Measurements from ENCODE around the gene HAP1. TPM values are rescaled to one million over a fixed set of nuclear protein-coding genes. Genes with fewer than 3 reads are reported as not detected.

HAP1 gene
- total RNA-seq, 4 donors from 2014 or later = 2.2 TPM; not detected in 3

- H3K27me3 ChIP-seq = peaks cover 11 to 12% of the 10 kb centered on the region in 2 donors
- no peak for DNase-seq
- no peak overlapping the region for H3K27ac ChIP-seq
- H3K9me3 ChIP-seq = no peaks in the 10 kb centered on the region
- H3K4me1 ChIP-seq = peaks cover 0 to 7% of the 10 kb centered on the region in 2 donors
- no peak for TF ChIP-seq POLR2A (IDR thresholded peaks at IDR 0.05)
- TF ChIP-seq CTCF (IDR thresholded peaks at IDR 0.05) = no peak
- no peaks in the 10 kb centered on the region for H3K36me3 ChIP-seq
- H3K4me3 ChIP-seq = peak overlapping the region; percentile 29 to 35
- intact Hi-C loops (cut with DNase I; ENCODE audit: low total_unique reads) = no loop called here
These were observed 488 bp upstream of the HAP1 start for GRCh38 chr17:41734949-41735313.

- Histone ChIP-seq H3K9me3 (no peaks in the 10 kb centered on the region), H3K4me3 (peak overlapping the region; percentile 29 to 35), H3K27ac (no peak overlapping the region), H3K27me3 (peaks cover 11 to 12% of the 10 kb centered on the region in 2 donors), H3K4me1 (peaks cover 0 to 7% of the 10 kb centered on the region in 2 donors), H3K36me3 (no peaks in the 10 kb centered on the region)
- no peak for DNase-seq
- TF ChIP-seq POLR2A (IDR thresholded peaks at IDR 0.05) (no peak), CTCF (IDR thresholded peaks at IDR 0.05) (no peak)
- intact Hi-C loops (cut with DNase I; ENCODE audit: low total_unique reads) = no loop called here
These were observed 900 bp downstream of the HAP1 start for GRCh38 chr17:41733348-41734138.

- DNase-seq = no peak
- intact Hi-C loops (cut with DNase I; ENCODE audit: low total_unique reads) = no loop called here
These were observed 2.6 kb downstream of the HAP1 start for GRCh38 chr17:41731836-41732235.

GRCh38 chr17:41730479-41730878 is 4.0 kb downstream of the HAP1 start:
- no peak overlapping the region for H3K4me3 ChIP-seq
- no peak overlapping the region for H3K27ac ChIP-seq
- intact Hi-C loops (cut with DNase I; ENCODE audit: low total_unique reads) = no loop called here
- peaks cover 0 to 7% of the 10 kb centered on the region in 2 donors for H3K4me1 ChIP-seq
- TF ChIP-seq POLR2A (IDR thresholded peaks at IDR 0.05) (no peak), CTCF (IDR thresholded peaks at IDR 0.05) (no peak)
- no peak for DNase-seq
- H3K9me3 ChIP-seq = no peaks in the 10 kb centered on the region
- no peaks in the 10 kb centered on the region for H3K36me3 ChIP-seq
- H3K27me3 ChIP-seq = peaks cover 6 to 7% of the 10 kb centered on the region in 2 donors

More at GRCh38 chr17:41731836-41732235, 2.6 kb downstream of the HAP1 start:
- H3K4me1 ChIP-seq = peaks cover 0 to 7% of the 10 kb centered on the region in 2 donors
- no peak overlapping the region for H3K4me3 ChIP-seq
- H3K36me3 ChIP-seq = no peaks in the 10 kb centered on the region
- H3K9me3 ChIP-seq = no peaks in the 10 kb centered on the region
- no peak for TF ChIP-seq POLR2A (IDR thresholded peaks at IDR 0.05)
- TF ChIP-seq CTCF (IDR thresholded peaks at IDR 0.05) = no peak
- H3K27me3 ChIP-seq = peaks cover 6 to 12% of the 10 kb centered on the region in 2 donors
- no peak overlapping the region for H3K27ac ChIP-seq

- H3K27me3 ChIP-seq = no peaks in the 10 kb centered on the region
- H3K4me1 ChIP-seq = no peaks in the 10 kb centered on the region
- intact Hi-C loops (cut with DNase I; ENCODE audit: low total_unique reads) = no loop called here
- DNase-seq = no peak
- no peak overlapping the region for H3K4me3 ChIP-seq
- no peak overlapping the region for H3K27ac ChIP-seq
- no peaks in the 10 kb centered on the region for H3K36me3 ChIP-seq
- TF ChIP-seq CTCF (IDR thresholded peaks at IDR 0.05) (no peak), POLR2A (IDR thresholded peaks at IDR 0.05) (no peak)
- H3K9me3 ChIP-seq = no peaks in the 10 kb centered on the region
These were observed 6.4 kb downstream of the HAP1 start for GRCh38 chr17:41728056-41728455.
